ENCODE measurements around the gene GPR78.

The GPR78 gene

DNA sequence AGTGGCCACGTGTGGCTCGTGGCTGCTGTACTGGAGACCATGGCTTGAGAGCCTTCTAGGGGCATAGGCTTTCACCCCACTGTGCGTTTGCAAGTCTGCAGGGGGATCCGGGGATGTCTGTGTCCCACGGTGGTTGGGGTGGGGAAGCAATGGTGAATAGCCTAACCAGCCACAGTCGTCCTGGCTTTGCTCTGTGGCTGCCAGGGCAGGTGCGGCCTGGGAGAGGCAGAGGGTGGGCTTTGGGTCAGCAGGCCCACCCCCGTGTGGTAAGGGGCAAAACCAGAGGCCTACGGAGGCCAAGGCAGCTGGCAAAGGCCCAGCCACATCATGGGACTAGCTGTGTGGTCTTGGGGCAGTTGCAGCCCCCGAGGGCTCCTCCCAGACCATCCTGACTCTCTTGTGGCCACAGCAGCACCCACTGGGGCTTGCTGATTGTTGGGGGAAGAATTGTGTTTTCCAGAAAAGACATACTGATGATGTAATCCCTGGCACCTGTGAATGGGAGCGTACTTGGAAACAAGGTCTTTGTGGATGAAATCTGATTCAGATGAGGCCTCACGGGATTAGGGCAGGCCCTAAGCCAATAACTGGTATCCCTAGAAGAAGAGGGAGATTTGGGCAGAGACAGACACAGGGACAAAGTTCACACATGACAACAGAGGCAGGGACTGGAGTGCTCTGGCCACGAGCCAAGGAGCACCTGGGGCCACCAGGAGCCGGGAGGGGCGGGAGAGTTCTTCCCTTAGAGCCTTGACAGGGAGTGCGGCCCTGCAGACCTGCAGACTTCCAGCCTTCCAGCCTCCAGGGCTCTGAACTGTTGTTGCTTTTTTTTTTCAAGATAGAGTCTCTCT is 15.3 kb downstream of the GPR78 start:
- Mint-ChIP-seq H3K9me3 (no peaks in the 10 kb centered on the region), H3K27ac (ENCODE audit: low read depth) (no peak overlapping the region), H3K36me3 (ENCODE audit: insufficient read depth) (peaks cover 2% of the 10 kb centered on the region), H3K4me1 (no peaks in the 10 kb centered on the region), H3K4me3 (no peak overlapping the region), H3K27me3 (peaks cover 54% of the 10 kb centered on the region)
- DNase-seq (ENCODE audit: low spot score in 2 of 2) (no peak), ATAC-seq (replicated peaks; ENCODE audit: extremely low read depth, poor library complexity, severe bottlenecking) (no peak)

DNA sequence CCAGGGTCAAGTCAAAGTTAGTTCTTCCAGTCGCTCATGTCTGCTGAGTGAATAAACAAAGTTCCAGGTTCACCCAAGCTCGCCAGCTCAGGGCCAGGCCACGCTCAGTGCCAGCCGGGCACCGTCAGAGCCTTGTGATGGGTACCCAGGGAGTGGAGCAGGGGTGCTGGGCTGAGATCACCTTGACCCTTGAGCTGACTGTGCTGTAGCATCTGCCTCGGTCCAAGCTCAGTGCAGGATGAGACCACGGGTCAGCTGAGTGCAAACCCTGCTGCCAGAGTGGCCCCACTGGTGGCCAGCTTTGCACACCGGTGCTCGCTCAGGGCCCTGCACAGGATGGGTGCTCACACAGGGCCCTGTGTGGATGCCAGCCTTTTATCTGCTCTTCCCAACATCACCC is 16.7 kb downstream of the GPR78 start:
- no peak overlapping the region for H3K27ac Mint-ChIP-seq (ENCODE audit: low read depth)

GRCh38 chr4:8597319-8597718 is 17.1 kb downstream of the GPR78 start:
- no peak for ATAC-seq (replicated peaks; ENCODE audit: extremely low read depth, poor library complexity, severe bottlenecking)
- Mint-ChIP-seq H3K27me3 (peaks cover 39% of the 10 kb centered on the region), H3K4me3 (no peak overlapping the region), H3K4me1 (no peaks in the 10 kb centered on the region), H3K36me3 (ENCODE audit: insufficient read depth) (no peaks in the 10 kb centered on the region), H3K9me3 (no peaks in the 10 kb centered on the region), H3K27ac (ENCODE audit: low read depth) (no peak overlapping the region)
- DNase-seq (ENCODE audit: low spot score in 2 of 2): no peak

More for the DNA sequence above, 16.7 kb downstream of the GPR78 start:
- H3K4me1 Mint-ChIP-seq: no peaks in the 10 kb centered on the region
- ATAC-seq (replicated peaks; ENCODE audit: extremely low read depth, poor library complexity, severe bottlenecking) (no peak), DNase-seq (ENCODE audit: low spot score in 2 of 2) (no peak)
- peaks cover 39% of the 10 kb centered on the region for H3K27me3 Mint-ChIP-seq
- H3K4me3 Mint-ChIP-seq: no peak overlapping the region
- no peaks in the 10 kb centered on the region for H3K36me3 Mint-ChIP-seq (ENCODE audit: insufficient read depth)
- H3K9me3 Mint-ChIP-seq: no peaks in the 10 kb centered on the region

- peaks cover 39% of the 10 kb centered on the region for H3K27me3 Mint-ChIP-seq
- H3K9me3 Mint-ChIP-seq: no peaks in the 10 kb centered on the region
- H3K4me1 Mint-ChIP-seq: no peaks in the 10 kb centered on the region
- no peaks in the 10 kb centered on the region for H3K36me3 Mint-ChIP-seq (ENCODE audit: insufficient read depth)
- no peak overlapping the region for H3K4me3 Mint-ChIP-seq
- H3K27ac Mint-ChIP-seq (ENCODE audit: low read depth): no peak overlapping the region
- DNase-seq (ENCODE audit: low spot score in 2 of 2) (no peak), ATAC-seq (replicated peaks; ENCODE audit: extremely low read depth, poor library complexity, severe bottlenecking) (no peak)
Observed at GRCh38 chr4:8597791-8598190, 17.6 kb downstream of the GPR78 start.

DNA sequence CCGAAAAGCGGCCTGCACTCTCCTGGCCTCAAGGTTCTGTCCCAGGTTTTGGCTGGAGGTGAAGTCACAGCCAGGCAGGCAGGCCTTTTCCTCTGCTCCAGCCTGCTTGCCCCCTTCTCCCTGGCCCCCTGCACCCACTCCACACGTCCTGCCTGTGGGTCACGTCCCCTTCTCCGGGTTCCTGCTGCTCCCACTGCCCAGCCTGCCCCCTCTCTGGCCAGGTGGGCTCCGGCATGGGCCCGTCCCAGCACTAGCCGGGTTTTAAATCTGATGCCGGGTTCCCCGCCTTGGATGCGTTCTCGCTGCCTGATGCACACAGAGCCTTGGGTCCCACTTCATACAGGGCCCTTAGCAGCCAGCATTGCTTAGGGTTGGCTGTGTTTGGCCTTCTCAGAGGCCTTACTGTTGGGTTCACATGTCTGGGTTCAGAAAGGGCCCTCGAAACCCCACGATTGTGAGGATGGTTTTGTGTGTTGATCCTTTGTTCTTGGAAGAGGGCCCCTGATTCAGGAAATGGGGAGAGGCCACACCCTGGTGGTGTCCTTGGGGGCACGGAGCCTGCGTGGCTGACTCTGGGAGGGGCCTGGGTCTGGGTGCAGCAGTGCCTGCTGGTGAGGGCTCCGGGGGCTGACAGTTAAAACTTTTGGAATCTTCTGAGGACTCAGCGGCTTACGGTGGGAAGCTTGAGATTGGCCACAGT is 18.3 kb downstream of the GPR78 start:
- H3K27ac Mint-ChIP-seq (ENCODE audit: low read depth): no peak overlapping the region
- no peaks in the 10 kb centered on the region for H3K4me1 Mint-ChIP-seq
- H3K9me3 Mint-ChIP-seq: no peaks in the 10 kb centered on the region
- H3K27me3 Mint-ChIP-seq: peaks cover 35% of the 10 kb centered on the region
- no peak overlapping the region for H3K4me3 Mint-ChIP-seq
- no peaks in the 10 kb centered on the region for H3K36me3 Mint-ChIP-seq (ENCODE audit: insufficient read depth)
- DNase-seq (ENCODE audit: low spot score in 2 of 2) (no peak), ATAC-seq (replicated peaks; ENCODE audit: extremely low read depth, poor library complexity, severe bottlenecking) (no peak)

DNA sequence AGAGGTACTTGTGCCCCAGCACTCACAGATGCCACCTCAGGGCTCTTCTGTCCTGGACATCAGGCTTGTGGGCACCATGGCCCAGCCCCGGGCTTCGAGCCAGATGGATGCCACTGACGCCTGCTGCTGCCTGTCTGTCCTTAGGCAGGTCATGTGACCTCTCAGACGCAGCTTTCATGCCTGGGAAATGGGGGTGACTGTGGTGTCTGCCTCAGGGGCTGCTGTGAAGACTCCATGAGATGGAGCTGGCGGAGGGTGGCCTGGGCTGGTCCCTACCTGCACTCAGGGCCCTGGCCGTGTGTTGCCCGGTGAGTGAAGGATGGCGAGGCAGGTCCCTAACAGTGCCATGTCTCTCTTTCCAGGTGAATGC is 18.9 kb downstream of the GPR78 start:
- DNase-seq (ENCODE audit: low spot score in 2 of 2): no peak
- no peaks in the 10 kb centered on the region for H3K9me3 Mint-ChIP-seq
- no peaks in the 10 kb centered on the region for H3K4me1 Mint-ChIP-seq
- ATAC-seq (replicated peaks; ENCODE audit: extremely low read depth, poor library complexity, severe bottlenecking): no peak
- H3K4me3 Mint-ChIP-seq: no peak overlapping the region
- peaks cover 29% of the 10 kb centered on the region for H3K27me3 Mint-ChIP-seq
- no peaks in the 10 kb centered on the region for H3K36me3 Mint-ChIP-seq (ENCODE audit: insufficient read depth)
- no peak overlapping the region for H3K27ac Mint-ChIP-seq (ENCODE audit: low read depth)

GRCh38 chr4:8599657-8600056 is 19.5 kb downstream of the GPR78 start:
- Mint-ChIP-seq H3K36me3 (ENCODE audit: insufficient read depth) (no peaks in the 10 kb centered on the region), H3K27ac (ENCODE audit: low read depth) (no peak overlapping the region), H3K27me3 (peaks cover 24% of the 10 kb centered on the region), H3K4me3 (no peak overlapping the region), H3K9me3 (no peaks in the 10 kb centered on the region), H3K4me1 (no peaks in the 10 kb centered on the region)
- DNase-seq (ENCODE audit: low spot score in 2 of 2) (no peak), ATAC-seq (replicated peaks; ENCODE audit: extremely low read depth, poor library complexity, severe bottlenecking) (no peak)

- Mint-ChIP-seq H3K36me3 (ENCODE audit: insufficient read depth) (no peaks in the 10 kb centered on the region), H3K4me3 (no peak overlapping the region), H3K4me1 (no peaks in the 10 kb centered on the region), H3K9me3 (no peaks in the 10 kb centered on the region), H3K27me3 (peaks cover 22% of the 10 kb centered on the region), H3K27ac (ENCODE audit: low read depth) (no peak overlapping the region)
- ATAC-seq (replicated peaks; ENCODE audit: extremely low read depth, poor library complexity, severe bottlenecking): no peak
- no peak for DNase-seq (ENCODE audit: low spot score in 2 of 2)
Observed at GRCh38 chr4:8600266-8600665, 20.1 kb downstream of the GPR78 start.

DNA sequence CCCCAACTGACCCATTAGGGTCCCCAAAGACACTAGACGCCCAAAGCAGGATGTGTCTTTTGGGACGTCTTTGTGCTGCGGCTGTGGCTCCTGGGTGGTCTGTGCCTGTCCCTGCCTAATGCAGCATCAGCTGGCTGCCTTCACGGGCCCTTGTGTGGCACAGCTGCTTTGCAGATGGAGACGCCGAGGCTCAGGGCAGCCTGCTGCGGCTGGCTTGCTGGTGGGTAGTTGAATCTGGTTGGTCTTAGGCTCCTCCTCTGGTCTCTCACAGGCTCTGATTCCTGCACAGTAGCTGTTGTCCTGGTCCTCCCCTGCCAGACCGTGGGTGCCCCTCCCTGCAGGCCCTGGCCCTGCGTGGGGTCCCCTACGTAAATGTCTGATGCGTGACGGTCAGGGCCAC is 20.5 kb downstream of the GPR78 start:
- ATAC-seq (replicated peaks; ENCODE audit: extremely low read depth, poor library complexity, severe bottlenecking) (no peak), DNase-seq (ENCODE audit: low spot score in 2 of 2) (no peak)
- Mint-ChIP-seq H3K27ac (ENCODE audit: low read depth) (no peak overlapping the region), H3K4me3 (no peak overlapping the region), H3K9me3 (no peaks in the 10 kb centered on the region), H3K27me3 (peaks cover 22% of the 10 kb centered on the region), H3K36me3 (ENCODE audit: insufficient read depth) (no peaks in the 10 kb centered on the region), H3K4me1 (no peaks in the 10 kb centered on the region)

DNA sequence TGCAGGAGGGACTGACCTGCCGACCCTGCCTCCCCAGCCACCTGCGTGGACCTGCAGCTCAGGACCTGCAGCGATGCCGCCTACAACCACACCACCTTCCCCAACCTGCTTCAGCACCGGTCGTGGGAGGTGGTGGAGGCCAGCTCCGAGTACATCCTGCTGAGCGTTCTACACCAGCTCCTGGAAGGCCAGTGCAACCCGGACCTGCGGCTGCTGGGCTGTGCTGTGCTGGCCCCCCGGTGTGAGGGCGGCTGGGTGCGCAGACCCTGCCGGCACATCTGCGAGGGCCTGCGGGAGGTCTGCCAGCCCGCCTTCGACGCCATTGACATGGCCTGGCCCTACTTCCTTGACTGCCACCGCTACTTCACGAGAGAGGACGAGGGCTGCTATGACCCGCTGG is 20.9 kb downstream of the GPR78 start:
- Mint-ChIP-seq H3K36me3 (ENCODE audit: insufficient read depth) (no peaks in the 10 kb centered on the region), H3K27me3 (peaks cover 22% of the 10 kb centered on the region), H3K9me3 (no peaks in the 10 kb centered on the region), H3K27ac (ENCODE audit: low read depth) (no peak overlapping the region), H3K4me1 (no peaks in the 10 kb centered on the region), H3K4me3 (no peak overlapping the region)
- no peak for ATAC-seq (replicated peaks; ENCODE audit: extremely low read depth, poor library complexity, severe bottlenecking)
- DNase-seq (ENCODE audit: low spot score in 2 of 2): no peak

- DNase-seq (ENCODE audit: low spot score in 2 of 2) (no peak), ATAC-seq (replicated peaks; ENCODE audit: extremely low read depth, poor library complexity, severe bottlenecking) (no peak)
- no peak overlapping the region for H3K4me3 Mint-ChIP-seq
- no peaks in the 10 kb centered on the region for H3K4me1 Mint-ChIP-seq
- H3K36me3 Mint-ChIP-seq (ENCODE audit: insufficient read depth): no peaks in the 10 kb centered on the region
- peaks cover 20% of the 10 kb centered on the region for H3K27me3 Mint-ChIP-seq
- no peaks in the 10 kb centered on the region for H3K9me3 Mint-ChIP-seq
- no peak overlapping the region for H3K27ac Mint-ChIP-seq (ENCODE audit: low read depth)
Observed at GRCh38 chr4:8601556-8601955, 21.4 kb downstream of the GPR78 start.

DNA sequence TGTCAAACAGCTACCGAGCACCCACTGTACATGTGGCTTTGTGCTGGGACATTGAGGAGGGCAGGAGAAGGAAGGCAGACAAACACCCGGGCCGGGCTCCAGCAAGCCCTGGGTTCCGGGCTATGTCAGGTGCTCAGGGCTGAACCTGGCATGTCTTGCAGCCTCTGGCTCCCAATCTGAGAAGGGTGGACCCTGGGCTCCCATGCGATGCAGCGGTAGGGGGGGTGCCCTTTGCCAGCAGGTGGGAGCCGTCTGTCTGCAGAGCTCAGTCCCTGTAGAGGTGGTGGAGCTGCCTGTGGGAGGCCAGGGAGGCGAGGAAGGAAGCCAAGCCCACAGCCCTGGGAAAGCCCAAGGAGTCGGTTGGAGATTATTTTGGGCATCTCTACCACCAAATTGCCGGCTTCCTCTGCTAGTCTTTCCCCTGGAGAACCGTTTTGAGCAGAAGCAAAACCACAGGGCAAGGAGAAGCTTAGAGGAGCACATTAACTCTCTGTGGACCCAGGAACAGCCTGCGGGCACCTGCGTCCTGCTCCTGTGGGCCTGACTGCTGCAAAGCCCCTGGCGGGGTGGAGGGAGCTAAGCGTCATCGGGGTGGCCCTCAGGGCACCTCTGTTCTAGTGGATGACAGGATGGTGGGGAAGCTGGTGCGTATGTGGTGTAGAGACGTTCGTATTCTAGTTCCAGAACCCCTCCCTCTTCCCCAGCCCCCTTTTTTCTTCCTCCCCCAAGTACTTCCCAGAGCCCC is 22.7 kb downstream of the GPR78 start:
- Mint-ChIP-seq H3K27ac (ENCODE audit: low read depth) (no peak overlapping the region), H3K4me3 (no peak overlapping the region)
- no peak for ATAC-seq (replicated peaks; ENCODE audit: extremely low read depth, poor library complexity, severe bottlenecking)

DNA sequence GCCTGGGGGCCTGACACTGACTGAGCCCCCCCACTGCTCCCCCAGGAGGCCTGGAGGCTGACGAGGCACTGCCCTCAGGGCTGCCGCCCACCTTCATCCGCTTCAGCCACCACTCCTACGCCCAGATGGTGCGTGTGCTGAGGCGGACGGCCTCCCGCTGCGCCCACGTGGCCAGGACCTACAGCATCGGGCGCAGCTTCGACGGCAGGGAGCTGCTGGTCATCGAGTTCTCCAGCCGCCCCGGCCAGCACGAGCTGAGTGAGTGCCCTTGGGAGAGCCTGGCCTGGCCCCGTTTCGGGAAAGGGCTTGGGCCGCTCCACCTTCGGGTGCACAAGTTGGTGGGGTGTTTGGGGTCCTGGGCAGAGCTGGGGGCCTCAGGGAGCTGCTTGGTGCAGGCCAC is 23.7 kb downstream of the GPR78 start:
- ATAC-seq (replicated peaks; ENCODE audit: extremely low read depth, poor library complexity, severe bottlenecking) (no peak), DNase-seq (ENCODE audit: low spot score in 2 of 2) (no peak)
- no peaks in the 10 kb centered on the region for H3K36me3 Mint-ChIP-seq (ENCODE audit: insufficient read depth)
- no peak overlapping the region for H3K27ac Mint-ChIP-seq (ENCODE audit: low read depth)
- H3K4me3 Mint-ChIP-seq: no peak overlapping the region
- H3K4me1 Mint-ChIP-seq: no peaks in the 10 kb centered on the region
- peaks cover 6% of the 10 kb centered on the region for H3K27me3 Mint-ChIP-seq
- H3K9me3 Mint-ChIP-seq: no peaks in the 10 kb centered on the region

More for the DNA sequence above, 22.7 kb downstream of the GPR78 start:
- no peak for DNase-seq (ENCODE audit: low spot score in 2 of 2)
- Mint-ChIP-seq H3K36me3 (ENCODE audit: insufficient read depth) (no peaks in the 10 kb centered on the region), H3K4me1 (no peaks in the 10 kb centered on the region), H3K27me3 (peaks cover 13% of the 10 kb centered on the region), H3K9me3 (no peaks in the 10 kb centered on the region)

Data from central memory CD8-positive, alpha-beta T cell (primary cell).